COLO829 (cell line): ENCODE data around the gene SHF.
A peak's percentile ranks its signal among the peaks of the same experiment; 100 is the strongest.

Experiments used
- DNase-seq: peaks from one replicate; pipeline ENCODE4 v3.0.0; 2012; ENCODE audit warnings: low spot score

Gene SHF

DNA sequence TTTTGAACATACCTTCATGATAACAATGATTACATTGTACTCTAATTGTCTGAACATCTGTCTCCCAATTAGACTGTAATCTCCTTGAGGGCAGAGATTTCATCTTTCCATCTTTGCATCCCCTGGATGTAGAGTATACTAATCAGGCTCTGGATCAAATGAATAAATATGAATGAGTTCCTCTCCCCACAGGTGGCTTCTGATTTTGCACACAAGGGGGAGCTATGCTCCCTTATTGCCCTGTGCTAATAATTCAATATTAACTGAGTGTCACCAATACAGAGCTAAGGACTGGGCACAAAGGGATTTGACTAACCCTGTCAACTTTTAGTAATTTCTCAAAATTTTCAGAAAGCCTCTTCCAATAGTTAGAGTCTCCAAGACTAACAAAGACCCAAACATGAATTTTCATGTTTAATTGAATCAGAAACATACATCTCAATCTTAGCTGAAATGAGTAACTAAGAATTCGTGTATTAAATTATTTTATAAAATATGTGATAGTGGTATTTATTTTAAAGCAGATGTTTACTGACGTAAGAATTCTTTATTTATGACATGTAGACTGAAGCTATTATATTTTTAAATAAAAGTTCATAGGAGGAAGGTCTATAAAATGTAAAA, 61.1 kb downstream of the SHF start:
- DNase-seq, result peak; percentile 7

DNA sequence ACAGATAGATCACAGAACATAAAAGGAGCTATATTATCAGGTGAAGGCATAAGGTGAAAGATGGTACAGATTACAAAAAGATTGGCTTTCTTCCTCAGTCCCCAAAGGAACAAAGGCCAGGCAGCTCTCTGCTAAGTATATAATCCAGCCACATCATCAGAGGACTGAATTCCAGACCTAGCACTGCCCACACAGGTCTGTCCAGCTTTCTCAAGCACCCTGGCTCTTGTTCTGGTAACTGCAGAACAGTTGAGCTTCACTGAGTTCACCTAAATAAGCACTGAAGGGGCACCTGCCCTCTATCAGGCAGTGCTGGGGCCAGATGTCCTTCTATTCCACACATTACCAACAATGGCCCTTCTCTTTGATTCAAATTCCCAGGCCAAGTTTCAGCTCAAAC, 64.4 kb downstream of the SHF start:
- DNase-seq, result no peak

DNA sequence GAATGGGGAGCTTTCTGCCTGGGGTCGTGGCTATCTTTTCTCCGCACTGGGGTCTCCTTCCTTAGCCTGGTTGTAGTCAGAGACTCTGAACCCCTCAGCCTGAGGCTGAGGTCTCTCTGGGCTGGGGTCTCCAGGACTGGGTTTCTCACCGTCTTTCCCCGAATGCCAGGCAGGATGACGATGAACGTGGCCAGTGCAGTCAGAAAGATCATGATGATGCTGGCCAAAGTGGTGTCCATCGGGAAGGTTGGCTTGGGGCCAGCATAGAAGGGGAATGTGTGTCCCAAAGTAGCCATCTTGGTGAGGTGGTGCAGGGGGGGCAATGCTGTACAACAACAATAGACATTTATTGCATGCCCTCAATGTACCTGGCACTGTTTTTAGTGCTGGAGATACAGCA, 65.0 kb downstream of the SHF start:
- DNase-seq, result no peak

DNA sequence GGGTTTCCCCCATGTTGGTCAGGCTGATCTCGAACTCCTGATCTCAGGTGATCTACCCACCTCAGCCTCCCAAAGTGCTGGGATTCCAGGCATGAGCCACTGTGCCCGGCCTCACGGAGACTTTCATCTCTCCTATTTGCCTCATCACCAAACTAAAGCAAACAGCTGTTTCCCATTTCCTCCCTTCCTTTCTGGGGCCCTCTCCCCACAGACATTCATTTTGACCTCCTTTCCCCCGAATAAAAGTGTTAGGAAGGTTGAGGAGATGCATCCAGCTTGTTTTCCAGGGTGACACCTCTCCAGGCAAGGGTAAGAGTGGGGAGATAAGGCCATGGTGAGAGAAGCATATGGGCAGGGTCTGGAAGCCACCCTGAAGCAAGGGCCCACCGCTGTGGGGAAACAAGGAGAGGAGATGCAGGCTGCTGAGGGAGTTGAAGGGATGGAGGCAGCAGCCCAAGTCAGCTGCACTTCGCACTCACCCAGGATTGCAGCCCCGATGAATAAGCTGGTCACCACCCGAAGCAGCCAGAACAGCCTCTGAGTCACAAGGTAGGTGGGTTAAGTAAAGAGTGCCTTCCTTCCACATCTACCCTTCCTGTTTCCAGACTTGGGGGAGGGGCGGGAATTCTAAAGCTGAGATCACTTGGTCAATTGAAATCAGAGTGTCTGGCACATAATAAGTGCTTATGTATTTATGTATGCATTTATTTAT, 65.9 kb downstream of the SHF start:
- DNase-seq, result no peak

DNA sequence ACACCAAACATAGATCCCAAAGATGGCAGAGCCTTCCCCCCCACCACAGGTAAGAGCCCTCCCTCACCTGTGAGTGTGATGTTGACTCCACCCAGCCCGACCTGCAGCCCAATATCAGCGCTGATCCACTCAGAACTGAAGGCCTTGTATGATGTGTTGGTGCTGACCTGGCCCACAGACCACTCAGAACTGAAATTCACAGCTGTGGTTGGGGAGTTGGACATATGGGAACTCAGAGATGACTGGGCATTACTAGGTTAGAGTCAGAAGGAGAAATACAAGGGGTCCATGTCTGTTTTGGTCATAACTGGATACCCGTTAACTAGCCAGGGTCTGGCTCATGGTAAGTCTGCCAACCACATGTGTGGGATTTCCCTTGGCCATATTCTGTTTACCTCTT, 66.7 kb downstream of the SHF start:
- DNase-seq, result no peak

DNA sequence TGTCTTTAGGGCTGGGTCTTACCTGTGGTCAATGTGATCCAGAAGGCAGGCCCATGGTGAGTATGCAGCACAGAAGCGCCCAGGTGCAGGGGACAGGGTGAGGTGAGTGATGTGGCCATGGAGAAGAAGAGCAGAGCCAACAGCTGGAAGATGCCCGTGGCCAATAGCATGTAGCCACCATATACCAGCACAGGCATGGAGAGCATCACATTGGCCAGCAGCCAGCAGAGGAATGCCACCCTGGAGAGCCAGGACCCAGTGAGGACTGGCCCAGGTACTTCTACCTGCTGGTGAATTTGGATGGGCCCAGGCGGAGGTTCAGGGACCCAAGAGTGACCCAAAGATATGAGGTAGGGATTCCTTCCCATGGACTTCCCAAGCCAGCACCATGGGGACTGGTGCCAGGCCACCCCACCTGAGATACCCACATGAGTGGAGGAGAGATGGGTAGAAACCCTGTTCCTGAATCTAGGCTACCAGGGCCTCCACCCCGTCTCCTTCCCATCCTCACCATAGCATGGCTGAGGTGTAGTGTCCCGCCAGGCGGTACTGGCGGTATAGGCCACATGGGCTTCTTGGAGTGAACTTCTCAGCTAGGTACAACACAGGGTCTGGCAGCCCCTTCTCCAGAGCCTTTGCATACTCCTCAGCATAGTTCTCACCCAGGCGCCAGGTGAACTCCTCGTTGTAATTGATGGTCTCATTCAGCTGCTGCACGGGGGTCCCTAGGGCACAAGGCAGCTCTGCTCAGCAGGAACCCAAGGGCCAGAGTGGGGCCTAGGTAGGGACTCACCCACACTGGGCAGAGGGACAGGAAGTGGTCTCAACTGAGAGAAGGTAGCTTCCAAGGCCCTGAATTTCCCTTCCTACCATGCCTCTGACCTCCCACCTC, 67.4 kb downstream of the SHF start:
- DNase-seq, result no peak

DNA sequence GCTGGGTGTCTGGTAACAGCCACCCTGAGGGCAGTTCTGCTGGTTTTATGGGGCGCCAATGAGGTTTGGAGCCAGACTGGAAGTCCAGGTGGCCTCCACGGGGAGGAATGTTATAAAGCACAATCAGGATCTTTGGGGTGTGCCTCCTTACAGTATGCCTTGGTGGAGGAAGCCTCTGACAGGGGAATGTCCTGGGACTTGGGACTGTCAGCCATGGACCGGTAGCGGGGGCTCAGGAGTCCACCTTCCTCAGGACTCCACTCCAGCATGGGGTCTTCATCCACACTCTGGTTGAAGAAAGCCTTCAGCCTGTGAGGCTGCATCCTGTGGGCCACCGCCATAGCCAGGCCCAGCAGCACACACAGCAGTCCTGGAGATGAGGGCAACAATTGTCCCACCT, 68.8 kb downstream of the SHF start:
- DNase-seq, result no peak

DNA sequence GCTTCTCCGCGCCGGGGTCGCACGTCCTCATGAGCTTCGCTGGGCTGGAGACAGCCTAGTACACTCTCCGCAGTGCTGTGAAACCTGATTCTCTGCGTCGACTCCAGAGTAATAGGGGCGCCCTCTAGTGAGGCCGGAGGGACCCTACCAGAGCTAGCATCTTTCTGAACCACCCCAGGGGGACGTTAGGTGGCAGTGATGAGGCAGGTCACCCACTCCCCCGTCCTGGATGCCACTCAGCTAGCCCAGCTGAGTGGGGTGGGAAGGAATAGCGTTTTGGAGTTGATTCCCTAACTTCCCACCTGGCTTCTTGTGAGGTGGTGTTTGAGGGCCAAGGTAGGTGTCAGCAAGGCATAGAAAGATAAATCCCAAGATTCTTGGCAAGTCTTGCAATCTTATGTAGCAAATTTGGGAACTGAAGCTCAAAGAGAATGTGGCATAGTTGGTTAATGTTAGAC, 69.6 kb downstream of the SHF start:
- peak; percentile 83 for DNase-seq

DNA sequence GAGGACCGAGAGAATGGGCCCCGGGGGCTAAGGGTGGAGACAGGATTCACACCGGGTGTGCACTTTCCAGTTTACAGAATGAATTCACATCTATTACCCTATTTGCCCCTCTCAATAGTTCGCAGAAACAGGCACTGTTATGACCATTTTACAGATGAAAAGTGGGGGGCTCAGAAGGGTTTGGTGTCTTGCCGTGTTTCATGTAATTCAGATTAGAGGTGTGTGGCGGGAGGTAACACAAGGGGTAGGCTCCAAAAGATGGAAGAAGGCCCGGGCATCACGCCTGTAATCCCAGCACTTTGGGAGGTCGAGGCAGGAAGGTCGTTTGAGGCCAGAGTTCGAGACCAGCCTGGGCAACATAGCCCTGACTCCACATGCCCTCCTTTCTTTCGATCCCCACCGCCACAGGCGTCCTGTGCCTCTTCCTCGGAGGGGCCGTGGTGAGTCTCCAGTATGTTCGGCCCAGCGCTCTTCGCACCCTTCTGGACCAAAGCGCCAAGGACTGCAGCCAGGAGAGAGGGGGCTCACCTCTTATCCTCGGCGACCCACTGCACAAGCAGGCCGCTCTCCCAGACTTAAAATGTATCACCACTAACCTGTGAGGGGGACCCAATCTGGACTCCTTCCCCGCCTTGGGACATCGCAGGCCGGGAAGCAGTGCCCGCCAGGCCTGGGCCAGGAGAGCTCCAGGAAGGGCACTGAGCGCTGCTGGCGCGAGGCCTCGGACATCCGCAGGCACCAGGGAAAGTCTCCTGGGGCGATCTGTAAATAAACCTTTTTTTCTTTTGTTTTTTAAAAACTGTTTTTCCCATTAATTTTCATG, 70.2 kb downstream of the SHF start:
- no peak for DNase-seq
